Activated T-cell treated with anti-CD3 and anti-CD28 coated beads, Interleukin-2, amount 50 U/mL, for 72 hours (primary cell): ENCODE results near the gene RUFY1. TPM values are rescaled to one million over a fixed set of nuclear protein-coding genes. Genes with fewer than 3 reads are reported as not detected.
"Not testable (repeated sequence)": the region's sequence is repeated elsewhere in the genome, so short reads cannot be mapped to it uniquely, and the experiment has no call there.

Source experiments
- ATAC-seq, 2 donors: fragments of 150-1000 bp; cut with Tn5 transposase; replicated peaks in 1 of 2; 2 replicates each; pipeline ENCODE4 v1.10.0; 2021; ENCODE audit warnings: moderate library complexity in 2 of 2, mild to moderate bottlenecking in 1 of 2
- DNase-seq, 2 donors: peaks; one replicate each; pipeline ENCODE4 v3.0.0; 2021 to 2022; ENCODE audit warnings: mixed read lengths in 1 of 2
- H3K27ac Mint-ChIP-seq: one replicate; pipeline ENCODE4 v1.8.0; 2022; ENCODE audit warnings: mild to moderate bottlenecking, moderate library complexity, mixed read lengths
- H3K27me3 Mint-ChIP-seq: one replicate; pipeline ENCODE4 v1.8.0; 2022; ENCODE audit warnings: low read depth, mixed read lengths
- H3K36me3 Mint-ChIP-seq, 2 donors: one replicate each; pipeline ENCODE4 v1.8.0; 2022; ENCODE audit warnings: mixed read lengths in 2 of 2, mild to moderate bottlenecking in 1 of 2; ENCODE audit not compliant: insufficient read depth in 2 of 2
- H3K4me1 Mint-ChIP-seq: one replicate; pipeline ENCODE4 v1.8.0; 2022; ENCODE audit warnings: low read depth, mixed read lengths
- H3K4me3 Mint-ChIP-seq, 2 donors: one replicate each; pipeline ENCODE4 v1.8.0; 2022; ENCODE audit warnings: mild to moderate bottlenecking in 2 of 2, mixed read lengths in 2 of 2, moderate library complexity in 2 of 2
- H3K9me3 Mint-ChIP-seq, 2 donors: one replicate each; pipeline ENCODE4 v1.8.0; 2022; ENCODE audit warnings: mixed read lengths in 2 of 2
- total RNA-seq, 2 donors: library from RNA; stranded (reverse); gene quantifications; one replicate each; pipeline ENCODE4 v1.2.3, GENCODE V29; 2022

RUFY1 gene
- total RNA-seq: 10 to 100 TPM; 32.0 to 37.9 TPM

- Mint-ChIP-seq H3K36me3 (peaks cover 0 to 14% of the 10 kb centered on the region in 2 donors), H3K4me1 (peaks cover 31% of the 10 kb centered on the region), H3K4me3 (peak within 1 kb of the TSS; percentile 96 to 99), H3K27me3 (no peaks in the 10 kb centered on the region), H3K27ac (peak within 1 kb of the TSS; percentile 99), H3K9me3 (no peaks in the 10 kb centered on the region)
- DNase-seq: peak; percentile 86
- ATAC-seq: peak; percentile 84 to 86
Measured at GRCh38 chr5:179550511-179551342, at the start of gene RUFY1. Gene RUFY1, plus strand, starts transcription at chr5:179550554. Its CDS starts 16 bp downstream, at chr5:179550570.

DNA sequence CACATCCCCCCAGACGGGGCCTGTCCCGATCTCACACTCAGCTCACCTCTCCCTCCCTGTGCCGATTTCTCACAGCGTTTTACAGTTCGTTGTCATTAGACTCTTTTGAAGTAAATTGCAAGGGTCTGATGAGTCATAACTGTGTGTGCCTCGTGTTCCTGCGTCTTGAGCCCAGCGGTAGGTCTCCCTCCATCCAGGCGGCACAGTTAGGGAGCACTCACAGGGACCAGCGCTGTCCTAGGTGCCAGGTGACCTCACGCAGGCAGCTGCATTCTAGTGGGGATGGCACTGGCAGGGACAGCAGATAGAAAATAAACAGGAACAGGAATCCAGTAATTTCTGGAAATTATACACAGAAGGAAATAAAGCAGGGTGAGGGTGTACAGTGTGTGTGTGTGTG lies 48.4 kb upstream of the RUFY1 start:
- not testable (repeated sequence) for H3K27ac Mint-ChIP-seq, DNase-seq, H3K4me1 Mint-ChIP-seq, H3K27me3 Mint-ChIP-seq, ATAC-seq, H3K4me3 Mint-ChIP-seq, H3K9me3 Mint-ChIP-seq, H3K36me3 Mint-ChIP-seq

GRCh38 chr5:179502420-179502819 lies 47.9 kb upstream of the RUFY1 start:
- H3K4me3 Mint-ChIP-seq, DNase-seq, H3K27me3 Mint-ChIP-seq, H3K9me3 Mint-ChIP-seq, H3K36me3 Mint-ChIP-seq, ATAC-seq, H3K27ac Mint-ChIP-seq, H3K4me1 Mint-ChIP-seq: not testable (repeated sequence)

- Mint-ChIP-seq H3K4me1 (no peaks in the 10 kb centered on the region), H3K36me3 (no peaks in the 10 kb centered on the region), H3K27me3 (no peaks in the 10 kb centered on the region), H3K4me3 (no peak overlapping the region), H3K27ac (no peak overlapping the region), H3K9me3 (peaks cover 0 to 2% of the 10 kb centered on the region in 2 donors)
- ATAC-seq (no peak), DNase-seq (no peak)
Measured at GRCh38 chr5:179504191-179504590, 46.2 kb upstream of the RUFY1 start.

- ATAC-seq (no peak), DNase-seq (no peak)
- Mint-ChIP-seq H3K4me1 (no peaks in the 10 kb centered on the region), H3K36me3 (no peaks in the 10 kb centered on the region), H3K27me3 (no peaks in the 10 kb centered on the region), H3K9me3 (peaks cover 0 to 2% of the 10 kb centered on the region in 2 donors), H3K27ac (no peak overlapping the region), H3K4me3 (no peak overlapping the region)
Measured at GRCh38 chr5:179504600-179505396, 45.6 kb upstream of the RUFY1 start.

GRCh38 chr5:179505636-179506261 lies 44.6 kb upstream of the RUFY1 start:
- DNase-seq: no peak
- no peaks in the 10 kb centered on the region for H3K36me3 Mint-ChIP-seq
- H3K9me3 Mint-ChIP-seq: peaks cover 0 to 2% of the 10 kb centered on the region in 2 donors
- H3K27me3 Mint-ChIP-seq: no peaks in the 10 kb centered on the region
- no peak for ATAC-seq
- H3K4me3 Mint-ChIP-seq: no peak overlapping the region
- no peak overlapping the region for H3K27ac Mint-ChIP-seq
- no peaks in the 10 kb centered on the region for H3K4me1 Mint-ChIP-seq

DNA sequence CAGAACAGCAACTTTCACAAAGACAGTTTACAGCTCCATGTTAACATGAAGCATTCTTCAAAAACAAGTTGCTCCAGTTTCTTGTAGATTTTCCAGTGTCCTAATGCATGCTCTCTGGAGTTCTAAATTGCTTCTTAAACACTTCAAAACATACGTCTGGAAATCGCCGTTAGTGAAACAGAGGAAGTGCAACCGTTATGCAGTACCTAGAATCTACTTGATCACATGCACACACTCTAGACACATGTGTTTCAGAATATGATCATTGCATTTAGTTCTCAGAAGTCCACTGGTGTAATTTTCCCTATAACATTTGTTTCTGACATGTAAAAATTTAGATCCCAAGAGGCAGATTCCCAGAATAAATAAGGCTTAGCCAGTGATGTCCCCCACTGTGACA lies 41.1 kb upstream of the RUFY1 start:
- Mint-ChIP-seq H3K27ac (no peak overlapping the region), H3K27me3 (no peaks in the 10 kb centered on the region), H3K4me1 (no peaks in the 10 kb centered on the region), H3K9me3 (no peaks in the 10 kb centered on the region), H3K4me3 (no peak overlapping the region), H3K36me3 (no peaks in the 10 kb centered on the region)
- no peak for ATAC-seq
- no peak for DNase-seq

DNA sequence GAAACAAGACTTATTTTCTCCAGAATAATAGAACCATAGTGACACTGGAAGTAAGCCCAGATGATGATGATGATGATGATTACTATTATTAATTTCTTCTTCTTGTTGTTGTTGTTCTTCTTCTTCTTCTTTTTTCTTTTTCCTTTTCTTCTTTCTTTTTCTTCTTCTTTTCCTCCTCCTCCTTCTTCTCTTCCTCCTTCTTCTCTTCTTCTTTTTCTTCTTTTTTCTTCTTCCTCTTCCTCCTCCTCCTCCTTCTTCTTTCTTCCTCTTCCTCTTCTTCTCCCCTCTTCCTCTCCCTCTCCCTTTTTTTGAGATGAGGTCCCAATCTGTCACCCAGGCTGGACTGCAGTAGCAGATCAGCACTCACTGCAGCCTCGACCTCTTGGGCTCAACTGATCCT lies 40.5 kb upstream of the RUFY1 start:
- no peak overlapping the region for H3K27ac Mint-ChIP-seq
- ATAC-seq (no peak), DNase-seq (no peak)
- H3K36me3 Mint-ChIP-seq: no peaks in the 10 kb centered on the region
- no peaks in the 10 kb centered on the region for H3K4me1 Mint-ChIP-seq
- H3K9me3 Mint-ChIP-seq: no peaks in the 10 kb centered on the region
- H3K27me3 Mint-ChIP-seq: no peaks in the 10 kb centered on the region
- no peak overlapping the region for H3K4me3 Mint-ChIP-seq

DNA sequence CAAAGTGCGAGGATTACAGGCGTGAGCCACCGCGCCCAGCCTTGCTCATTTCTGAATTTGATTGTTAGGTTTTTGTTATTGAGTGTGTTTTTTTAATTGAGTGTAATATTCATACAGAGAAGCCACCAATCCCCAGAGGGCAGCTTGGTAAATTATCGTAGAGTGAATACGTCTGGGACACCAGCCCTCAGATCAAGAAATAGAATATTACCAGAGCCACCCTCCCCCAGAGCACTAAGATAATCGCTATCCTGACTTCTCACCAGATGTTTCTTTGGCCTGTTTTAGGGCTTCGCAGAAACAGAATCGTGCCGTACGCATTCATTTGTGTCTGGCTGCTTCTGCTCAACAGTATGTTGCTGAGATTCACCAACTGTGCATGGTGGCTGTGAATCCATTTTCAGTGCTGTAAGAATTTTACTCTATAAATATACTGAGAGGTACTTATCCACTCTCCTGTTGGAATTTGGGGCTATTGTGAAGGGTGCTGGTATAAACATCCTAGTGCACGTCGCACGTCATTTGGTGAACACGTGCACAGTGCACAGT lies 37.8 kb upstream of the RUFY1 start:
- Mint-ChIP-seq H3K27ac (no peak overlapping the region), H3K4me1 (no peaks in the 10 kb centered on the region), H3K27me3 (no peaks in the 10 kb centered on the region), H3K9me3 (no peaks in the 10 kb centered on the region), H3K4me3 (no peak overlapping the region), H3K36me3 (no peaks in the 10 kb centered on the region)
- no peak for DNase-seq
- ATAC-seq: no peak

GRCh38 chr5:179515501-179515900 lies 34.9 kb upstream of the RUFY1 start:
- H3K4me3 Mint-ChIP-seq, H3K27me3 Mint-ChIP-seq, H3K9me3 Mint-ChIP-seq, ATAC-seq, H3K36me3 Mint-ChIP-seq, DNase-seq, H3K27ac Mint-ChIP-seq, H3K4me1 Mint-ChIP-seq: not testable (repeated sequence)

- no peaks in the 10 kb centered on the region for H3K27me3 Mint-ChIP-seq
- ATAC-seq (no peak), DNase-seq (no peak)
- no peak overlapping the region for H3K27ac Mint-ChIP-seq
- no peaks in the 10 kb centered on the region for H3K36me3 Mint-ChIP-seq
- H3K9me3 Mint-ChIP-seq: peaks cover 0 to 2% of the 10 kb centered on the region in 2 donors
- H3K4me1 Mint-ChIP-seq: no peaks in the 10 kb centered on the region
- no peak overlapping the region for H3K4me3 Mint-ChIP-seq
Measured at GRCh38 chr5:179516221-179516620, 34.1 kb upstream of the RUFY1 start.

- H3K9me3 Mint-ChIP-seq, H3K4me3 Mint-ChIP-seq, H3K36me3 Mint-ChIP-seq, H3K27me3 Mint-ChIP-seq, H3K27ac Mint-ChIP-seq, ATAC-seq, DNase-seq, H3K4me1 Mint-ChIP-seq: not testable (repeated sequence)
Measured at GRCh38 chr5:179517746-179518145, 32.6 kb upstream of the RUFY1 start.

DNA sequence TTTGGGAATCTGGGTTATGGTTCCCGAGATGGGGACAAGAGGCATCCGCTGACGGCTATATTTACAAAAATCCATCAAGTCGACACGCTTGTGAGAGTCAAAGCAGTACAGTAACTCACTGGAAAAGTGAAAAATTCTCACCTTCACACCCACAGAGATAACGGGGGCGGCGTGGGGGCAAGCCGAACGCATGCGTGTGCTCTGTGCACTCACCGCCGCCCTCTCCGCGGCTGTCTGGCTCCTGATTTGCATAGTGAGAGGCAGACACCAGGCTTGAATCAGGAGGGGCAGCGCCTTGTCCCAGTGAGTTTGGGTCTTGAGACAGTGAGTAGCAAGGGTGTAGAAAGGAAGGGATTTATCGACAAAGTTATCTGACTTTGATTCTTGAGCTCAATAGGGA lies 32.0 kb upstream of the RUFY1 start:
- H3K27me3 Mint-ChIP-seq, H3K9me3 Mint-ChIP-seq, DNase-seq, H3K27ac Mint-ChIP-seq, H3K4me3 Mint-ChIP-seq, ATAC-seq, H3K4me1 Mint-ChIP-seq, H3K36me3 Mint-ChIP-seq: not testable (repeated sequence)
